Neural progenitor cell (in vitro differentiated cells): Measurements from ENCODE around the gene MOB1A. TPM values are rescaled to one million over a fixed set of nuclear protein-coding genes. Genes with fewer than 3 reads are reported as not detected.
A peak's percentile ranks its signal among the peaks of the same experiment; 100 is the strongest.

Experiments used
- DNase-seq: peaks from one replicate; pipeline ENCODE4 v3.0.0-alpha.2; 2016; ENCODE audit warnings: low spot score
- H2AFZ ChIP-seq: fragments of 200-600 bp; sonication (generic); replicated peaks from 2 replicates; pipeline ENCODE4 v1.6.1; 2016; ENCODE audit warnings: antibody characterized with exemption
- H3F3A ChIP-seq: fragments of 200-600 bp; sonication (generic); 2 replicates; pipeline ENCODE4 v1.6.1; 2016; ENCODE audit warnings: antibody characterized with exemption, low read depth
- H3K27ac ChIP-seq: fragments of 200-600 bp; sonication (generic); 2 replicates; pipeline ENCODE4 v1.5.1; 2016; ENCODE audit warnings: mild to moderate bottlenecking
- H3K27me3 ChIP-seq: fragments of 200-600 bp; sonication (generic); 2 replicates; pipeline ENCODE4 v1.6.1; 2016; ENCODE audit warnings: mild to moderate bottlenecking, moderate library complexity
- H3K36me3 ChIP-seq: fragments of 200-600 bp; sonication (generic); 2 replicates; pipeline ENCODE4 v1.5.1; 2016
- H3K4me1 ChIP-seq: fragments of 200-600 bp; sonication (generic); 2 replicates; pipeline ENCODE4 v1.6.1; 2016; ENCODE audit warnings: mixed run types
- H3K4me2 ChIP-seq: fragments of 200-600 bp; sonication (generic); 2 replicates; pipeline ENCODE4 v1.6.1; 2016
- H3K4me3 ChIP-seq: fragments of 200-600 bp; sonication (generic); 2 replicates; pipeline ENCODE4 v1.5.1; 2016
- H3K79me2 ChIP-seq: fragments of 200-600 bp; sonication (generic); 2 replicates; pipeline ENCODE4 v1.6.1; 2016; ENCODE audit warnings: low read depth
- H3K9ac ChIP-seq: fragments of 200-600 bp; sonication (generic); 2 replicates; pipeline ENCODE4 v1.6.1; 2016
- H3K9me3 ChIP-seq: fragments of 200-600 bp; sonication (generic); 2 replicates; pipeline ENCODE4 v1.5.1; 2016; ENCODE audit warnings: low read depth
- H4K20me1 ChIP-seq: fragments of 200-600 bp; sonication (generic); 2 replicates; pipeline ENCODE4 v1.6.1; 2016; ENCODE audit warnings: low read depth
- H3K27ac Mint-ChIP-seq: 3 replicates; pipeline ENCODE4 v1.8.0; 2021; ENCODE audit warnings: mixed read lengths
- H3K27me3 Mint-ChIP-seq: 2 replicates; pipeline ENCODE4 v1.8.0; 2022; ENCODE audit warnings: low read depth, mild to moderate bottlenecking, inconsistent platforms, moderate library complexity, mixed read lengths; ENCODE audit not compliant: insufficient read depth
- H3K36me3 Mint-ChIP-seq: 3 replicates; pipeline ENCODE4 v1.8.0; 2021; ENCODE audit warnings: mixed read lengths
- H3K4me1 Mint-ChIP-seq: 3 replicates; pipeline ENCODE4 v1.8.0; 2021; ENCODE audit warnings: mixed read lengths
- H3K4me3 Mint-ChIP-seq: 3 replicates; pipeline ENCODE4 v1.8.0; 2021; ENCODE audit warnings: mild to moderate bottlenecking, moderate library complexity, mixed read lengths
- H3K9me3 Mint-ChIP-seq: 3 replicates; pipeline ENCODE4 v1.8.0; 2020; ENCODE audit warnings: mixed read lengths
- CTCF ChIP-seq: fragments of 200-600 bp; sonication (generic); IDR thresholded peaks from 2 replicates; pipeline ENCODE4 v1.5.1; 2017; ENCODE audit warnings: antibody characterized with exemption, mild to moderate bottlenecking
- EZH2 ChIP-seq: fragments of 200-600 bp; sonication (generic); IDR thresholded peaks from 2 replicates; pipeline ENCODE4 v1.6.1; 2017; ENCODE audit warnings: antibody characterized with exemption, mild to moderate bottlenecking, moderate library complexity
- EZH2phosphoT487 ChIP-seq: fragments of 200-600 bp; sonication (generic); IDR thresholded peaks from 2 replicates; pipeline ENCODE4 v1.6.1; 2017; ENCODE audit warnings: antibody characterized with exemption
- total RNA-seq: library from RNA; depleted of rRNA; stranded (reverse); fragments of >200 nt; gene quantifications from 2 replicates; pipeline ENCODE4 v1.2.3, GENCODE V29; 2015; ENCODE audit warnings: low replicate concordance

The MOB1A gene
- total RNA-seq, 1 donor from 2014 or later = 163 TPM

GRCh38 chr2:74225698-74226459, 47.2 kb upstream of the MOB1A start:
- H3K9me3 Mint-ChIP-seq = no peaks in the 10 kb centered on the region

GRCh38 chr2:74223941-74224770, 45.5 kb upstream of the MOB1A start:
- H3F3A ChIP-seq = peaks cover 3% of the 10 kb centered on the region
- no peak overlapping the region for H3K4me3 ChIP-seq
- no peak overlapping the region for H3K9ac ChIP-seq
- H3K36me3 Mint-ChIP-seq = peaks cover 8% of the 10 kb centered on the region
- no peak overlapping the region for H3K4me2 ChIP-seq
- no peak overlapping the region for H2AFZ ChIP-seq
- no peaks in the 10 kb centered on the region for H3K4me1 ChIP-seq
- no peak for DNase-seq
- no peak overlapping the region for H3K27ac Mint-ChIP-seq
- H3K27me3 ChIP-seq = no peaks in the 10 kb centered on the region
- H3K9me3 ChIP-seq = no peaks in the 10 kb centered on the region
- peaks cover 9% of the 10 kb centered on the region for H3K4me1 Mint-ChIP-seq
- H3K9me3 Mint-ChIP-seq = no peaks in the 10 kb centered on the region
- no peaks in the 10 kb centered on the region for H3K79me2 ChIP-seq
- TF ChIP-seq EZH2phosphoT487 (no peak), EZH2 (no peak), CTCF (no peak)
- H4K20me1 ChIP-seq = no peaks in the 10 kb centered on the region
- H3K36me3 ChIP-seq = no peaks in the 10 kb centered on the region
- no peak overlapping the region for H3K27ac ChIP-seq
- H3K27me3 Mint-ChIP-seq = peaks cover 10% of the 10 kb centered on the region
- H3K4me3 Mint-ChIP-seq = no peak overlapping the region

More at GRCh38 chr2:74225698-74226459, 47.2 kb upstream of the MOB1A start:
- no peak overlapping the region for H3K4me3 Mint-ChIP-seq
- DNase-seq = no peak
- no peak overlapping the region for H3K27ac Mint-ChIP-seq
- peaks cover 6% of the 10 kb centered on the region for H3K4me1 Mint-ChIP-seq
- H3K4me3 ChIP-seq = no peak overlapping the region
- no peak for TF ChIP-seq EZH2phosphoT487
- TF ChIP-seq CTCF = no peak
- no peak for TF ChIP-seq EZH2
- H3K27me3 Mint-ChIP-seq = peaks cover 16% of the 10 kb centered on the region
- H2AFZ ChIP-seq = no peak overlapping the region
- peaks cover 3% of the 10 kb centered on the region for H3F3A ChIP-seq
- no peak overlapping the region for H3K9ac ChIP-seq
- H3K36me3 ChIP-seq = no peaks in the 10 kb centered on the region
- no peaks in the 10 kb centered on the region for H3K4me1 ChIP-seq
- H3K79me2 ChIP-seq = no peaks in the 10 kb centered on the region
- no peaks in the 10 kb centered on the region for H3K9me3 ChIP-seq
- H4K20me1 ChIP-seq = no peaks in the 10 kb centered on the region
- peaks cover 6% of the 10 kb centered on the region for H3K36me3 Mint-ChIP-seq
- no peak overlapping the region for H3K27ac ChIP-seq
- H3K4me2 ChIP-seq = no peak overlapping the region
- no peaks in the 10 kb centered on the region for H3K27me3 ChIP-seq

GRCh38 chr2:74222300-74222650, 43.6 kb upstream of the MOB1A start:
- no peak for DNase-seq
- H3K4me1 ChIP-seq = peaks cover 5% of the 10 kb centered on the region
- no peaks in the 10 kb centered on the region for H3K9me3 Mint-ChIP-seq
- no peak overlapping the region for H2AFZ ChIP-seq
- H3K27ac Mint-ChIP-seq = peak overlapping the region; percentile 67
- H3K4me3 ChIP-seq = no peak overlapping the region
- H3K4me3 Mint-ChIP-seq = no peak overlapping the region
- no peaks in the 10 kb centered on the region for H3K36me3 ChIP-seq
- no peaks in the 10 kb centered on the region for H3K79me2 ChIP-seq
- no peak overlapping the region for H3K4me2 ChIP-seq
- peaks cover 3% of the 10 kb centered on the region for H3F3A ChIP-seq
- H3K27me3 Mint-ChIP-seq = peaks cover 8% of the 10 kb centered on the region
- no peaks in the 10 kb centered on the region for H3K27me3 ChIP-seq
- H3K36me3 Mint-ChIP-seq = peaks cover 11% of the 10 kb centered on the region
- H3K9me3 ChIP-seq = no peaks in the 10 kb centered on the region
- no peak overlapping the region for H3K9ac ChIP-seq
- TF ChIP-seq EZH2phosphoT487 = no peak
- TF ChIP-seq CTCF = no peak
- no peak for TF ChIP-seq EZH2
- no peak overlapping the region for H3K27ac ChIP-seq
- H4K20me1 ChIP-seq = no peaks in the 10 kb centered on the region
- H3K4me1 Mint-ChIP-seq = peaks cover 9% of the 10 kb centered on the region
